Measurements from ENCODE around the gene SLC39A6. TPM values are rescaled to one million over a fixed set of nuclear protein-coding genes. Genes with fewer than 3 reads are reported as not detected.

Gene SLC39A6
- total and polyA plus RNA-seq, 2 of the 13 experiments (the other 11 are each of a cell fraction or from before 2014, with no cell fraction given): 41.7 to 59.2 TPM

DNA sequence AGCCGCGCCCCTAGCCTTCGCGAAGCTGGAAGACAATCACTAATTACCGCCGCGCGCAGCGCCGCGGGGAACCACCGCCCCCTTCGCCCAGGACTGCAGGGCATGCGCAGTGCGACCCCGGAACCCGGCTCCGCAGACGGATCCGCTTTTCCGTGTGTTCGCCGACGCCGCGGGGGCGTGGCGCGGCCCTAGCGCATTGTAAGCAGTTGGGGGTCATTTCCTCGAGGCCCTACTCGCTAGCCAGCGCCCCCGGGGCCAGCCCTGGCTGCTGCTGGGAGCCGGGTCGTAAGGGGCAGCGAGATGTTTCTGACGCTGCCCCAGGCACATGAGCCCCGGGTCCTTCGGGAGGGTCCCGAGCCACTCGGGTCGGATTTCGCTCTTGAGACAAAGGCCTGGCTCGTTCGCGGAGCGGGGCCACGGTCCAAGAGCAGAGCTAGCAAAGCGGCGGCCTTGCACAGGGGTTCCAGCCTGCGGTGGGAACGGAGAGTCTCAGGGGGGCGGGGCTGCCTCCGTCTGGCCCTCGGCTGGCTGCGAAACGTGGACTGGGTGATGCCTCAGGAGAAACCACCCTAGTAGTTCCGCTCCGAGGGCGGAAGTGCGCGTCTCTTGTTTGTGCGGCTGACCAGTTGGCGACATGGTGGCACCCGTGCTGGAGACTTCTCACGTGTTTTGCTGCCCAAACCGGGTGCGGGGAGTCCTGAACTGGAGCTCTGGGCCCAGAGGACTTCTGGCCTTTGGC is at the start of gene SLC39A6, which contains the start of gene ELP2 (continued):
- peak; percentile 40 for TF ChIP-seq MED8 (CRISPR knock-in tag; IDR thresholded peaks at IDR 0.05; ENCODE audit: insufficient replicate concordance)
- TF ChIP-seq ZNF879 (CRISPR knock-in tag; IDR thresholded peaks at IDR 0.05): 0 out of 2 replicates have a peak, but pooled peaks have one; percentile 40
- TF ChIP-seq SAP130 (CRISPR knock-in tag; IDR thresholded peaks at IDR 0.05; ENCODE audit: low read depth): peak; percentile 96
- TF ChIP-seq, protein P1, sequence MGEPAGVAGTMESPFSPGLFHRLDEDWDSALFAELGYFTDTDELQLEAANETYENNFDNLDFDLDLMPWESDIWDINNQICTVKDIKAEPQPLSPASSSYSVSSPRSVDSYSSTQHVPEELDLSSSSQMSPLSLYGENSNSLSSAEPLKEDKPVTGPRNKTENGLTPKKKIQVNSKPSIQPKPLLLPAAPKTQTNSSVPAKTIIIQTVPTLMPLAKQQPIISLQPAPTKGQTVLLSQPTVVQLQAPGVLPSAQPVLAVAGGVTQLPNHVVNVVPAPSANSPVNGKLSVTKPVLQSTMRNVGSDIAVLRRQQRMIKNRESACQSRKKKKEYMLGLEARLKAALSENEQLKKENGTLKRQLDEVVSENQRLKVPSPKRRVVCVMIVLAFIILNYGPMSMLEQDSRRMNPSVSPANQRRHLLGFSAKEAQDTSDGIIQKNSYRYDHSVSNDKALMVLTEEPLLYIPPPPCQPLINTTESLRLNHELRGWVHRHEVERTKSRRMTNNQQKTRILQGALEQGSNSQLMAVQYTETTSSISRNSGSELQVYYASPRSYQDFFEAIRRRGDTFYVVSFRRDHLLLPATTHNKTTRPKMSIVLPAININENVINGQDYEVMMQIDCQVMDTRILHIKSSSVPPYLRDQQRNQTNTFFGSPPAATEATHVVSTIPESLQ (CRISPR knock-in tag; conservative IDR thresholded peaks at IDR 0.05): no peak
- TF ChIP-seq EHMT2 (IDR thresholded peaks at IDR 0.05; ENCODE audit: borderline replicate concordance, low read depth, low read length): no peak
- 0 out of 2 replicates have a peak, but pooled peaks have one; percentile 41 for TF ChIP-seq PPARG (CRISPR knock-in tag; conservative IDR thresholded peaks at IDR 0.05)
- TF ChIP-seq ZSCAN30 (CRISPR knock-in tag; IDR thresholded peaks at IDR 0.05): no peak
- peak; percentile 73 for TF ChIP-seq RBM39 (IDR thresholded peaks at IDR 0.05; ENCODE audit: low read depth, low read length, poor library complexity, severe bottlenecking)
- peak; percentile 64; the same call in 1 of the 2 replicates for TF ChIP-seq HNRNPUL1 (IDR thresholded peaks at IDR 0.05; ENCODE audit: low read depth, low read length)
- TF ChIP-seq HOXD1 (CRISPR knock-in tag; IDR thresholded peaks at IDR 0.05): peak; percentile 20; the same call in 1 of the 2 replicates
- TF ChIP-seq, protein P2, sequence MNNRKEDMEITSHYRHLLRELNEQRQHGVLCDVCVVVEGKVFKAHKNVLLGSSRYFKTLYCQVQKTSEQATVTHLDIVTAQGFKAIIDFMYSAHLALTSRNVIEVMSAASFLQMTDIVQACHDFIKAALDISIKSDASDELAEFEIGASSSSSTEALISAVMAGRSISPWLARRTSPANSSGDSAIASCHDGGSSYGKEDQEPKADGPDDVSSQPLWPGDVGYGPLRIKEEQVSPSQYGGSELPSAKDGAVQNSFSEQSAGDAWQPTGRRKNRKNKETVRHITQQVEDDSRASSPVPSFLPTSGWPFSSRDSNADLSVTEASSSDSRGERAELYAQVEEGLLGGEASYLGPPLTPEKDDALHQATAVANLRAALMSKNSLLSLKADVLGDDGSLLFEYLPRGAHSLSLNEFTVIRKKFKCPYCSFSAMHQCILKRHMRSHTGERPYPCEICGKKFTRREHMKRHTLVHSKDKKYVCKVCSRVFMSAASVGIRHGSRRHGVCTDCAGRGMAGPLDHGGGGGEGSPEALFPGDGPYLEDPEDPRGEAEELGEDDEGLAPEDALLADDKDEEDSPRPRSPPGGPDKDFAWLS (CRISPR knock-in tag; IDR thresholded peaks at IDR 0.05; ENCODE audit: borderline replicate concordance): no peak
- peak; percentile 28; the same call in 1 of the 2 replicates for TF ChIP-seq ZNF264 (CRISPR knock-in tag; IDR thresholded peaks at IDR 0.05)
- no peak for TF ChIP-seq ATRX (CRISPR knock-in tag; IDR thresholded peaks at IDR 0.05; ENCODE audit: borderline replicate concordance)
- no peak for TF ChIP-seq BORCS8-MEF2B (CRISPR knock-in tag; IDR thresholded peaks at IDR 0.05)
- TF ChIP-seq ZNF788 (CRISPR knock-in tag; IDR thresholded peaks at IDR 0.05; ENCODE audit: borderline replicate concordance): peak; percentile 91; the same call in 1 of the 2 replicates
- peak; percentile 84 for TF ChIP-seq AGO2 (optimal IDR thresholded peaks at IDR 0.05; ENCODE audit: low read depth, low read length)
- TF ChIP-seq SOX13 (IDR thresholded peaks at IDR 0.05): no peak
- TF ChIP-seq SOX13 (CRISPR knock-in tag; conservative IDR thresholded peaks at IDR 0.05 in 1 of 2, IDR thresholded peaks at IDR 0.05 in 1 of 2): peak in 1 of 2 experiments; percentile 40; a peak in 1 of 4 replicates
- no peak for TF ChIP-seq KDM1A (CRISPR knock-in tag; IDR thresholded peaks at IDR 0.05)
- TF ChIP-seq, protein P3, sequence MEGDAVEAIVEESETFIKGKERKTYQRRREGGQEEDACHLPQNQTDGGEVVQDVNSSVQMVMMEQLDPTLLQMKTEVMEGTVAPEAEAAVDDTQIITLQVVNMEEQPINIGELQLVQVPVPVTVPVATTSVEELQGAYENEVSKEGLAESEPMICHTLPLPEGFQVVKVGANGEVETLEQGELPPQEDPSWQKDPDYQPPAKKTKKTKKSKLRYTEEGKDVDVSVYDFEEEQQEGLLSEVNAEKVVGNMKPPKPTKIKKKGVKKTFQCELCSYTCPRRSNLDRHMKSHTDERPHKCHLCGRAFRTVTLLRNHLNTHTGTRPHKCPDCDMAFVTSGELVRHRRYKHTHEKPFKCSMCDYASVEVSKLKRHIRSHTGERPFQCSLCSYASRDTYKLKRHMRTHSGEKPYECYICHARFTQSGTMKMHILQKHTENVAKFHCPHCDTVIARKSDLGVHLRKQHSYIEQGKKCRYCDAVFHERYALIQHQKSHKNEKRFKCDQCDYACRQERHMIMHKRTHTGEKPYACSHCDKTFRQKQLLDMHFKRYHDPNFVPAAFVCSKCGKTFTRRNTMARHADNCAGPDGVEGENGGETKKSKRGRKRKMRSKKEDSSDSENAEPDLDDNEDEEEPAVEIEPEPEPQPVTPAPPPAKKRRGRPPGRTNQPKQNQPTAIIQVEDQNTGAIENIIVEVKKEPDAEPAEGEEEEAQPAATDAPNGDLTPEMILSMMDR (CRISPR knock-in tag; IDR thresholded peaks at IDR 0.05): no peak
- TF ChIP-seq RFX5 (IDR thresholded peaks at IDR 0.05; ENCODE audit: low read depth, low read length): no peak
